Ascending aorta (tissue), 2 donors: ENCODE measurements around the gene FYN. TPM values are rescaled to one million over a fixed set of nuclear protein-coding genes. Genes with fewer than 3 reads are reported as not detected.

Source experiments
- DNase-seq, 2 donors: peaks; one replicate each; pipeline ENCODE4 v3.0.0-alpha.2; 2019; ENCODE audit warnings: low spot score in 2 of 2
- H3K27ac ChIP-seq, 2 donors: fragments of 200-600 bp; sonication (generic); one replicate each; pipeline ENCODE4 v1.5.1; 2016 to 2017; ENCODE audit warnings: mild to moderate bottlenecking in 1 of 2
- H3K27me3 ChIP-seq: fragments of 200-600 bp; sonication (generic); one replicate; pipeline ENCODE4 v1.5.1; 2017
- H3K36me3 ChIP-seq, 2 donors: fragments of 200-600 bp; sonication (generic); one replicate each; pipeline ENCODE4 v1.5.1; 2016
- H3K4me1 ChIP-seq, 2 donors: fragments of 200-600 bp; sonication (generic); one replicate each; pipeline ENCODE4 v1.5.1; 2016 to 2017; ENCODE audit warnings: mild to moderate bottlenecking in 1 of 2
- H3K4me3 ChIP-seq, 2 donors: fragments of 200-600 bp; sonication (generic); one replicate each; pipeline ENCODE4 v1.5.1; 2016 to 2017; ENCODE audit warnings: mild to moderate bottlenecking in 1 of 2
- H3K9me3 ChIP-seq, 2 donors: fragments of 200-600 bp; sonication (generic); one replicate each; pipeline ENCODE4 v1.5.1; 2016
- CTCF ChIP-seq, 3 experiments: fragments of 200-600 bp in 2 of 3; fragments of 450-650 bp in 1 of 3; sonication (generic) in 2 of 3; IDR thresholded peaks; one replicate each; pipeline ENCODE4 v1.5.1; 2016 to 2019; ENCODE audit warnings: antibody characterized with exemption in 3 of 3, mild to moderate bottlenecking in 1 of 3, moderate library complexity in 1 of 3
- intact Hi-C: fragments of 100-400 bp; cut with DNase I; formaldehyde crosslinking; loops from one replicate; pipeline ENCODE4 v1.15.1; 2023
- total RNA-seq: library from RNA; depleted of rRNA; stranded (reverse); fragments of >200 nt; gene quantifications from one replicate; pipeline ENCODE4 v1.1.0, GENCODE V29; 2016

The FYN gene
- total RNA-seq, 1 donor from 2014 or later = 141 TPM

DNA sequence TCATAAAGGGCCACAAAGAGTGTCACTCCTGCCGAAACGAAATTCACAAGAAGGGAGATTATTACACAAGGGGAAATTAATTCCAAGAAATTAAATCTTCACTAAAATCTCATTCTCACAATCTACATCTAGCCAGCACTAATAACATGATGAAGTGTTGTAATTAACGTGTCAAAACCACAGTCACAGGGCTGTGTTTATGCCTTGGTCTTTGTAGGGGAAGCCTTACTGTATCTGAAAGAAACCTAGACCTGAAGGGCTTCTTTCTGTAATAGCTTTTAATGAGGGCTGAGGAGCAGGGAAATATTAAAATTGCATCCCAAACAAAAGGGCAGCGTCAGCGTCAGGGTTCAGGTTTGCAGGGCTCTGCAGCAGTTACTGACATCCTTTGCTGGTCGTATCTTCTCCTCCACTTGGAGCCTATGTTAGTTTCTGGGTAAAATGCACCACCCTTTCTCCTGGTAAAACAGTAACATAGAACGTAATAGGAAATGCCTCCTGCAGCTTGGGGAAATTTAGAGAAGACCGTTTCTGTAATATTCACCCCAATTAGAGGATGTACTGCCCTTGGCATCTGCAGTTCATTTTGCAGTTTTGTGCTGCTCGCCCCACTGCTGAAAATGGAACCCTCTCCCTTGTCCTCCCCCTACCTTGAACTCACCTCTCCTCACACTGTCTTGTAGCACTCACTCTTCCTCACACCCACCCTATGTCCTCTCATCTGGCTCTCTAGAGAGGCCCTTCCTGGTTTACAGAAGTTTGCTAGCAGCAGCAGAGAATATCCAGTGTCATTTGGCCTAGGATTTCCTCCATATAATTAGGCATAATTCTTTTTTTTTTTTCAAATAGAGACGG lies 158.6 kb downstream of the FYN start:
- DNase-seq = peak in 1 of 2 donors; percentile 18
- no peak overlapping the region for H3K4me3 ChIP-seq
- no peak for TF ChIP-seq CTCF (IDR thresholded peaks at IDR 0.05)
- H3K27me3 ChIP-seq = no peaks in the 10 kb centered on the region
- H3K4me1 ChIP-seq = peaks cover 0 to 6% of the 10 kb centered on the region in 2 donors
- H3K36me3 ChIP-seq = peaks cover 0 to 8% of the 10 kb centered on the region in 2 donors
- no peak overlapping the region for H3K27ac ChIP-seq
- intact Hi-C loops = loop anchor here (10.0 kb wide), 1 partner anchor 450 kb away; no protein-coding TSS in a partner anchor
- no peaks in the 10 kb centered on the region for H3K9me3 ChIP-seq

DNA sequence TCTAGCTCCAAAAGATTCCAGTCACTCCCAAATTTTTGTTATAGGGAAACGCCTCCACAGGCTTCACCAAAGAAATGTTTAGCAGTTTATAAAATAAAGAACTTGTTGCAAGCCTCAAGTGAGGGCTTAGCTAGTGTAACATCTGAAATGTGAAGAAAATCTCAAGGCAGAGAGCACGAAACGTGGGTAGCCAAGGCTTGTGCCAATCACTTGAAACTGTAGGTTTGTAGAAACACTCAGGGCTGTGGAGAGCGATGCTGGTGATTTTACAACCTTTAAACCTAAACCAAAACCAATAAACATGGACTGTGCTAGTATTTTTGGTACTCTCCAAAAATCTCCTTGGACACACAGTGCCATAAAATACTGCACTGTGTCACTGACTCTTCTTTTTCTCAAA lies 159.4 kb downstream of the FYN start:
- Histone ChIP-seq H3K4me1 (peaks cover 0 to 6% of the 10 kb centered on the region in 2 donors), H3K36me3 (peaks cover 0 to 7% of the 10 kb centered on the region in 2 donors), H3K27ac (no peak overlapping the region), H3K9me3 (no peaks in the 10 kb centered on the region), H3K4me3 (no peak overlapping the region), H3K27me3 (no peaks in the 10 kb centered on the region)
- intact Hi-C loops = loop anchor here (10.0 kb wide), 1 partner anchor 451 kb away; no protein-coding TSS in a partner anchor
- no peak for TF ChIP-seq CTCF (IDR thresholded peaks at IDR 0.05)
- no peak for DNase-seq

- Histone ChIP-seq H3K27me3 (no peaks in the 10 kb centered on the region), H3K9me3 (no peaks in the 10 kb centered on the region), H3K4me3 (no peak overlapping the region), H3K36me3 (peaks cover 0 to 1% of the 10 kb centered on the region in 2 donors), H3K4me1 (peaks cover 0 to 6% of the 10 kb centered on the region in 2 donors), H3K27ac (no peak overlapping the region)
- TF ChIP-seq CTCF (IDR thresholded peaks at IDR 0.05) = no peak
- intact Hi-C loops = loop anchor here (10.0 kb wide), 1 partner anchor 452 kb away; no protein-coding TSS in a partner anchor
- DNase-seq = peak in 1 of 2 donors; percentile 31
Observed at GRCh38 chr6:111713236-111713635, 160.0 kb downstream of the FYN start.

DNA sequence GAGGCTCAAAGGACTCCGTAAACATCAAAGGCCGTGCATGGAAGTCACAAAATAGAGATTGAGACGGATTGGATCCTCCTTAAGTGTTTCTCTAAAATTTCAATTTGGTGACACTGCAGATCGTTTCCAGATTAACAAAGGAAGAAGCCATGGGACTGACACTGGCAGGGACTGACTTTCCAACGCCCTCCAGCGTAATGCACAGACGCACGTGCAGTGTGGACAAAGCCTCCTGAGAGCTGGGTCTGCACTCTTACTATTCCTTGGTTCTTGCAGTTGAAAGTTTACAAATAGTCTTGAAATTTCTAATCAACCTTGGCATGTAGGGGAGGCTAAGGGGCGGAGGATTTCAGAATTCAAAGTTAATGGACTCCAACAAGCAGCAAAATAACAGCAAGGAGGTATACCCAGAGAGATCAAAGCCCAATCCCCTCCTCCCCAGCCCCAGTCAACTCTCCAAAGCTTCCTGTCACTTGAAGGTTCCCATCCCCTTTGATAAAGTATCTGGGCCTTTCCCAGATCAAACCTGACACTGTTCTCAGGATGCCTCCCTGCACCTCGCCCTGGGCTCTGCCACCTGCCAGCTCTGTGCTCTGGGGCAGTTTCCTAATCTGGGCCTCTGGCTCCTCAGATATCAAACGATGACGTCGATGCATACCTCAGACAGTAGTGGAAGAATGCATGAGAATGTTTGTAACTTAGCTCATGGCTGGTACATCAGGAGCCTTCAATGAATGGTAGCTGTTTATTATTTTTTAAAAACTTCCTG lies 161.1 kb downstream of the FYN start:
- no peak for TF ChIP-seq CTCF (IDR thresholded peaks at IDR 0.05)
- Histone ChIP-seq H3K27ac (peak overlapping the region in 1 of 2 donors; percentile 8), H3K36me3 (no peaks in the 10 kb centered on the region), H3K4me1 (peaks cover 0 to 6% of the 10 kb centered on the region in 2 donors), H3K4me3 (no peak overlapping the region), H3K27me3 (no peaks in the 10 kb centered on the region), H3K9me3 (no peaks in the 10 kb centered on the region)
- DNase-seq = peak in 1 of 2 donors; percentile 59
- intact Hi-C loops = loop anchor here (10.0 kb wide), 1 partner anchor 453 kb away; no protein-coding TSS in a partner anchor

GRCh38 chr6:111711476-111711875 lies 161.8 kb downstream of the FYN start:
- H3K27me3 ChIP-seq = no peaks in the 10 kb centered on the region
- no peaks in the 10 kb centered on the region for H3K9me3 ChIP-seq
- peaks cover 0 to 6% of the 10 kb centered on the region in 2 donors for H3K4me1 ChIP-seq
- H3K27ac ChIP-seq = peak overlapping the region in 1 of 2 donors; percentile 41
- no peak overlapping the region for H3K4me3 ChIP-seq
- no peaks in the 10 kb centered on the region for H3K36me3 ChIP-seq
- peak in 1 of 2 donors; percentile 56 for DNase-seq
- TF ChIP-seq CTCF (IDR thresholded peaks at IDR 0.05) = no peak
- intact Hi-C loops = loop anchor here (10.0 kb wide), 1 partner anchor 453 kb away; no protein-coding TSS in a partner anchor
